T-cell (primary cell): ENCODE data around the gene EWSR1. TPM values are rescaled to one million over a fixed set of nuclear protein-coding genes. Genes with fewer than 3 reads are reported as not detected.

Experiments used
- ATAC-seq, 4 experiments: fragments of 200-7000 bp in 3 of 4; fragments of 150-1000 bp in 1 of 4; cut with Tn5 transposase; replicated peaks in 1 of 4; 1 replicate in 3 of 4; 2 replicates in 1 of 4; pipeline ENCODE4 v1.10.0; 2021; ENCODE audit warnings: moderate library complexity in 3 of 4, mild to moderate bottlenecking in 2 of 4, moderate number of reproducible peaks in 1 of 4
- CTCF ChIA-PET, 2 donors: fragments of 300-600 bp; sonication (Branson Sonifier 250); formaldehyde crosslinking; loops; one replicate each; lab custom pipeline; 2022; ENCODE audit warnings: antibody characterized with exemption in 2 of 2; lab: Charles Lee
- POLR2A ChIA-PET, 2 donors: fragments of 300-600 bp; sonication (Branson Sonifier 250); formaldehyde crosslinking; loops; one replicate each; lab custom pipeline; 2022; ENCODE audit warnings: antibody characterized with exemption in 2 of 2; lab: Charles Lee
- DNase-seq, 35 experiments: peaks; one replicate each; pipeline versions ENCODE4 v3.0.0 to v3.0.0-alpha.2; 2013 to 2023
- H3K27ac ChIP-seq: one replicate; pipeline ENCODE4 v1.5.1; 2013; ENCODE audit warnings: low read length
- H3K27me3 ChIP-seq, 2 experiments: replicated peaks in 1 of 2; 1 replicate in 1 of 2; 2 replicates in 1 of 2; pipeline versions ENCODE4 v1.6.1 to v1.7.0; 2013; ENCODE audit warnings: low read length in 1 of 2, mixed read lengths in 1 of 2; ENCODE audit not compliant: control insufficient read depth in 2 of 2, insufficient read depth in 2 of 2; ENCODE audit errors: extremely low read depth in 1 of 2
- H3K36me3 ChIP-seq, 2 donors: 1 replicate in 1 of 2; 2 replicates in 1 of 2; pipeline versions ENCODE4 v1.6.1 to v1.7.0; 2013; ENCODE audit warnings: low read length in 1 of 2; ENCODE audit not compliant: control insufficient read depth in 2 of 2, insufficient read depth in 1 of 2; ENCODE audit errors: extremely low read depth in 1 of 2
- H3K4me1 ChIP-seq, 2 experiments: 1 replicate in 1 of 2; 2 replicates in 1 of 2; pipeline versions ENCODE4 v1.6.1 to v1.7.0; 2013; ENCODE audit warnings: low read length in 2 of 2, mixed read lengths in 1 of 2; ENCODE audit not compliant: insufficient read depth in 2 of 2, control insufficient read depth in 1 of 2; ENCODE audit errors: extremely low read depth in 1 of 2
- H3K4me3 ChIP-seq, 2 donors: 1 replicate in 1 of 2; 2 replicates in 1 of 2; pipeline versions ENCODE4 v1.5.1 to v1.7.0; 2013; ENCODE audit warnings: mild to moderate bottlenecking in 2 of 2, low read length in 1 of 2, moderate library complexity in 1 of 2; ENCODE audit not compliant: control insufficient read depth in 1 of 2; ENCODE audit errors: extremely low read depth in 1 of 2
- H3K9me3 ChIP-seq: 2 replicates; pipeline ENCODE4 v1.7.0; 2013
- H3K27ac Mint-ChIP-seq, 2 donors: one replicate each; pipeline ENCODE4 v1.8.0; 2020 to 2021; ENCODE audit warnings: mild to moderate bottlenecking in 2 of 2, mixed read lengths in 2 of 2
- H3K27me3 Mint-ChIP-seq, 2 donors: one replicate each; pipeline ENCODE4 v1.8.0; 2021 to 2022; ENCODE audit warnings: mixed read lengths in 2 of 2
- H3K36me3 Mint-ChIP-seq: one replicate; pipeline ENCODE4 v1.8.0; 2021; ENCODE audit warnings: mixed read lengths
- H3K4me1 Mint-ChIP-seq, 3 donors: one replicate each; pipeline ENCODE4 v1.8.0; 2020 to 2022; ENCODE audit warnings: mixed read lengths in 3 of 3, mild to moderate bottlenecking in 1 of 3
- H3K4me3 Mint-ChIP-seq, 3 donors: one replicate each; pipeline ENCODE4 v1.8.0; 2020 to 2022; ENCODE audit warnings: mild to moderate bottlenecking in 3 of 3, mixed read lengths in 3 of 3, moderate library complexity in 3 of 3
- H3K9me3 Mint-ChIP-seq, 3 donors: one replicate each; pipeline ENCODE4 v1.8.0; 2020 to 2022; ENCODE audit warnings: mixed read lengths in 3 of 3
- WGBS: methylation state at CpG from one replicate; pipeline ENCODE4 v1.1.5; 2013; ENCODE audit warnings: missing lambda C conversion rate; ENCODE audit not compliant: insufficient coverage; 5-methylcytosine and 5-hydroxymethylcytosine counted together
- total RNA-seq, 35 experiments: library from RNA in 6 of 35; stranded (reverse) in 6 of 35; fragments of 120-200 nt in 1 of 35; gene quantifications; one replicate each; pipeline versions ENCODE4 v1.2.1 to v1.2.4 and lab custom pipeline; 2013 to 2026

The EWSR1 gene
- total RNA-seq, 5 donors from 2014 or later (not counting 1 experiment from before 2014, with no cell fraction given): 254 to 308 (median 260) TPM

DNA sequence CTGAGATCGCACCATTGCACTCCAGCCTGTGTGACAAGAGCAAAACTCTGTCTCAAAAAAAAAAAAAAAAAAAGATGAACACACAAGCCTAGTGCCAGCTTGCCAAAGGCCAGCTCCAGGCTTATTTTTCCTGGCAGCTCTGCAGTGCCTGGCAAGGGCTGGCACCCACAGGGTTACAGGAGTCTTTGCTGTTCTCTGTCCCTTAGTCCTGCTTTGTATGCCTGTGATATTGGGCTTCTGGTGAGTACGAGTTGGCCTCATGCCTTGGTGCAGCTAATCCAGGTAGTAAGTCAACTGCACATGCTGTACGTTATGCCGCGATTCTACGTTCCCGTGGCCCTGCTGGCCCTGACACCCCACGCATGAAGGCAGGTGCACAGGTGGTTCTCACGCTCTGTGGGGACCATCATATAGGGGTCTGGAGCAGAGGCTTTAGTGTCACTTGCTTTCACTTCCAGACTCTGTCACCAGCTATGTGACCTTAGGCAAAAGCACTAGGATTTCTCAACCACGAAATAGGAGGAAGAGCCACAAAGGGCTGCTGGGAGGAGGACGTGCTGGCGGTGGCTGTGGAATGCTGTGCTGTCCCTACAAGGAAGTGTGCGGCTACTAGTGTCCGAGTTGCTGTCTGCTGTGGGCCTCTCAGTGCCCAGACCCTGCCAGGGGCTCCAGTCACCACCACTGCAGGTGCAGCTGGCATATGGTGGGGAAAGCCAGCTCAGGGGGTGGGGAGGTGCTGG lies 68.9 kb downstream of the EWSR1 start:
- no peaks in the 10 kb centered on the region for H3K27me3 Mint-ChIP-seq
- Histone ChIP-seq H3K9me3 (no peaks in the 10 kb centered on the region), H3K27me3 (no peaks in the 10 kb centered on the region), H3K4me1 (no peaks in the 10 kb centered on the region), H3K4me3 (no peak overlapping the region), H3K27ac (no peak overlapping the region), H3K36me3 (peaks cover 26 to 75% of the 10 kb centered on the region in 2 donors)
- 98% methylated on average over 13 of the region's 14 CpGs for WGBS
- H3K4me1 Mint-ChIP-seq: no peaks in the 10 kb centered on the region
- no peak overlapping the region for H3K27ac Mint-ChIP-seq
- no peak for DNase-seq
- ATAC-seq: no peak
- POLR2A ChIA-PET: no interaction called here
- peaks cover 51% of the 10 kb centered on the region for H3K36me3 Mint-ChIP-seq
- CTCF ChIA-PET: no interaction called here
- H3K9me3 Mint-ChIP-seq: no peaks in the 10 kb centered on the region
- no peak overlapping the region for H3K4me3 Mint-ChIP-seq

DNA sequence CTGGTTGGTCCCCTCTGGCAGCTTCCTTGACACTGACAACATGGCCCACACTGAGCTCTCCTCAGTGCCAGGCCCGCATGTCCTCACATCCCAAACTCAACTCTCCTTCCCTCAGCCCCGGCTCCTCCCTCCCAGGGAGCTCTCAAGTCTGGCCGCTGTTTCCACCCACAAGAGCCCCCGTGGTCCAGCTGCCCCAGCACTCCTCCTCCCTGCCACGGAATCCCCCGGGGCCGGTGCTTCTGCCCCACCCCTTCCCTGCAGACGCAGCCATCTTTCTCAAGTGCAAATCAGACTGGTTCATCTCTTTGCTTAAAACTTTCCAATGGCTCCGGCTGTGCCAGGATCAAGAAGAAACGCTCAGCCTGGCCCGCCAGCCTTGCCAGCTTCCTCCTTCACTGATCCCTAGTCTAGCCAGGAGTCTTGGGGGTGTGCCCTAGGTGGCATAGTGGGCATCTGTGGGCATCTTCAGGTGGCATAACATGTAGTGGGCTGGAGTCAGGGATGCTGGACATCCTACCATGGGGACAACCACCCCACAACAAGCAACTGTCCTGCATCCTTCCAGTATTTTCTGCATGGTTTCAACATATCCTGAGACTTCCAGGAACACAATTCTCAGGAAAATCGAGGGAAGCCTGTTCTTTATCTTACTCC lies 69.7 kb downstream of the EWSR1 start:
- H3K9me3 ChIP-seq: no peaks in the 10 kb centered on the region
- Mint-ChIP-seq H3K9me3 (no peaks in the 10 kb centered on the region), H3K4me3 (no peak overlapping the region), H3K36me3 (peaks cover 57% of the 10 kb centered on the region), H3K4me1 (no peaks in the 10 kb centered on the region), H3K27ac (no peak overlapping the region), H3K27me3 (no peaks in the 10 kb centered on the region)
- no peak overlapping the region for H3K4me3 ChIP-seq
- ChIA-PET POLR2A (no interaction called here), CTCF (no interaction called here)
- ATAC-seq (no peak), DNase-seq (no peak)
- WGBS: 95% methylated on average over 9 of the region's 12 CpGs
- H3K4me1 ChIP-seq: no peaks in the 10 kb centered on the region
- no peaks in the 10 kb centered on the region for H3K27me3 ChIP-seq
- H3K27ac ChIP-seq: no peak overlapping the region
- H3K36me3 ChIP-seq: peaks cover 30 to 78% of the 10 kb centered on the region in 2 donors

DNA sequence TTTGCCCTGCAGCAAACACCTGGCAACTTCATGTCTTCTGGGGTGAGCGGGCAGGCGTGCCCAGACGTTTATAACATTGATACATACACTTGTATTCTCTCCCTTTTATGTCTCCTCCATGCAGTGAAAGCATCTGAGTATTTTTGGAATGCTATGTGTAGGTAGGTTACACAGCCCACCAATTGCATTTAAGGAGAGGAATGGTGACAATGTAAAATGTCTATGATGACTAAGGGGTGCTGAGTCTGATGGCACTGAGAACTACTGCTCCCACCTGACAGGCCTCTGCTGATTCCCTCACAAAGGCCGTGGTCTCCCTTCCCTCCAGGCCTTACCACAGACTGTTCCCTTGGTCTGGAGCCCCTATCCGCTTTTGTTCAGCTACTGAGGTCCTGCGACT lies 70.3 kb downstream of the EWSR1 start:
- no peak for DNase-seq
- Histone ChIP-seq H3K4me1 (no peaks in the 10 kb centered on the region), H3K27ac (no peak overlapping the region), H3K27me3 (no peaks in the 10 kb centered on the region), H3K9me3 (no peaks in the 10 kb centered on the region), H3K36me3 (peaks cover 37 to 78% of the 10 kb centered on the region in 2 donors), H3K4me3 (no peak overlapping the region)
- ChIA-PET POLR2A (no interaction called here), CTCF (no interaction called here)
- Mint-ChIP-seq H3K4me1 (no peaks in the 10 kb centered on the region), H3K36me3 (peaks cover 59% of the 10 kb centered on the region), H3K27me3 (no peaks in the 10 kb centered on the region), H3K9me3 (no peaks in the 10 kb centered on the region), H3K4me3 (no peak overlapping the region), H3K27ac (no peak overlapping the region)
- 97% methylated on average over 3 of the region's 6 CpGs for WGBS
- ATAC-seq: no peak

DNA sequence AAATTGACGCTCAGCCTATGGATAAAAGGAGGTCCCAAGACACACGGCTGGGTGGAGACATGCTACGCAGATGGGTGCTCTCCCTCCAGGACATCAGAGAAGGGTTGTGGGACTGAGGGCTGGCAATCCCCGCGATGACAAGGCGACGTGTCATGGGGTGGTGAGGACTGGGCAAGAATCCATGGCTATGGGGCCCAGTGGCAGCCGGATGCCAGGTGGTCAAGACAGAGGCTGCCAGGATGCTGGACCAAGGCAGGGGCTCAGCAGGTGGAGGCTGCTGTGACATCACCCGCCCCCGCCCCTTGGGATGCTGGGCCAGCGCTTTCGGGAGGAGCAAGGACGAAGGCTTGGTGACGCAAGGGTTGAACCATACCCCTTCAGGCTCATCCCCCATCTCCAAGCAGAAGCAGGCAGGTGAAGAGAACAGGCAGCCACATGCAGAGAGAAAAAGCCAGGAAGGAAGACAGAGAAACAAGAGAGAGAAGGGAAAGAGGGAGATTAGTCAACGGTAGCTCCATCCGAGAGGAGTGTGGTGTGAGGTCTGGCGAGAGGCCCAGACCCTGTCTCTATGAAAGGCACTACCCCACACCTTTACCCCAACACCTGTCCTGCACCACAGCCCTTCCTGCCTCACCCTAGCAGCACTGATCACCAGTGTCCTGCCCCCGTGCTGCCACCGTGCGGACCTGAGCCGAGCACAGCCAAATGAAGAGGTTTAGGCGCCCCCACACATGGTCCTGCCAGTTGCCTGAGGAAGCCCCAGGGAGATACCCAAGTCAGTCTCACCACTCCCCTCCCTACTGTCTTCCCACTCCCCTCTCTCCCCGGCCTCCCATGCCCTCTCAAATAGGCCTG lies 71.5 kb downstream of the EWSR1 start:
- no peaks in the 10 kb centered on the region for H3K4me1 Mint-ChIP-seq
- no peaks in the 10 kb centered on the region for H3K9me3 Mint-ChIP-seq
- ChIA-PET POLR2A (no interaction called here), CTCF (no interaction called here)
- no peak for DNase-seq
- Histone ChIP-seq H3K9me3 (no peaks in the 10 kb centered on the region), H3K27me3 (no peaks in the 10 kb centered on the region), H3K4me1 (no peaks in the 10 kb centered on the region), H3K36me3 (peaks cover 34 to 78% of the 10 kb centered on the region in 2 donors), H3K27ac (no peak overlapping the region), H3K4me3 (no peak overlapping the region)
- H3K4me3 Mint-ChIP-seq: no peak overlapping the region
- H3K36me3 Mint-ChIP-seq: peaks cover 60% of the 10 kb centered on the region
- H3K27me3 Mint-ChIP-seq: no peaks in the 10 kb centered on the region
- no peak overlapping the region for H3K27ac Mint-ChIP-seq
- ATAC-seq: no peak
- WGBS: 97% methylated on average over 15 of the region's 23 CpGs

DNA sequence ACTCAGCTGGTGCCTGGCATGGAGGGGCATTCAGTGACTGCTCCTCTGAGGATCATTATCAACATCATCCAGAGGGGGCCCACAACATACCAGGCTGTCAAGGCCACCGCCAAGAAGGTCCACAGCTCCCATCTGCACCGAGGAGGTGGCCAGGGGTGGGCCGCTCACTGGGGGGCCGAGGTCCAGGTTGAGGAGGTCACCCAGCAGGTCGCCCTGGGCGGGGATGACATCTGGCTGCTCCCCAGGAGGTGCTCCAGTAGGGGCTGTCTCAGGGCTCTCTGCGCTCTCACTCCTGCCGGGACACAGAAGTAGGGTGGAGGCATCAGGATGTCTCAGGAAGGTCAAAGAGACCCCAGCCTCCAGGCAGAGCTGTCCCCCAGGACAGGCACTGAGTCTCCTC lies 72.5 kb downstream of the EWSR1 start:
- no peak overlapping the region for H3K27ac ChIP-seq
- no peak for DNase-seq
- H3K36me3 ChIP-seq: peaks cover 34 to 73% of the 10 kb centered on the region in 2 donors
- H3K4me3 Mint-ChIP-seq: no peak overlapping the region
- H3K27me3 Mint-ChIP-seq: no peaks in the 10 kb centered on the region
- H3K27ac Mint-ChIP-seq: no peak overlapping the region
- no peak for ATAC-seq
- ChIA-PET POLR2A (interaction anchor here in 1 of 2 donors (0.6 kb wide), 1 partner anchor 1932 kb away, joined by 3 read pairs; no protein-coding TSS in a partner anchor), CTCF (no interaction called here)
- WGBS: 95% methylated on average over 8 of the region's 8 CpGs
- H3K9me3 ChIP-seq: no peaks in the 10 kb centered on the region
- H3K27me3 ChIP-seq: no peaks in the 10 kb centered on the region
- H3K9me3 Mint-ChIP-seq: no peaks in the 10 kb centered on the region
- H3K4me1 ChIP-seq: no peaks in the 10 kb centered on the region
- no peak overlapping the region for H3K4me3 ChIP-seq
- H3K4me1 Mint-ChIP-seq: no peaks in the 10 kb centered on the region
- peaks cover 61% of the 10 kb centered on the region for H3K36me3 Mint-ChIP-seq

DNA sequence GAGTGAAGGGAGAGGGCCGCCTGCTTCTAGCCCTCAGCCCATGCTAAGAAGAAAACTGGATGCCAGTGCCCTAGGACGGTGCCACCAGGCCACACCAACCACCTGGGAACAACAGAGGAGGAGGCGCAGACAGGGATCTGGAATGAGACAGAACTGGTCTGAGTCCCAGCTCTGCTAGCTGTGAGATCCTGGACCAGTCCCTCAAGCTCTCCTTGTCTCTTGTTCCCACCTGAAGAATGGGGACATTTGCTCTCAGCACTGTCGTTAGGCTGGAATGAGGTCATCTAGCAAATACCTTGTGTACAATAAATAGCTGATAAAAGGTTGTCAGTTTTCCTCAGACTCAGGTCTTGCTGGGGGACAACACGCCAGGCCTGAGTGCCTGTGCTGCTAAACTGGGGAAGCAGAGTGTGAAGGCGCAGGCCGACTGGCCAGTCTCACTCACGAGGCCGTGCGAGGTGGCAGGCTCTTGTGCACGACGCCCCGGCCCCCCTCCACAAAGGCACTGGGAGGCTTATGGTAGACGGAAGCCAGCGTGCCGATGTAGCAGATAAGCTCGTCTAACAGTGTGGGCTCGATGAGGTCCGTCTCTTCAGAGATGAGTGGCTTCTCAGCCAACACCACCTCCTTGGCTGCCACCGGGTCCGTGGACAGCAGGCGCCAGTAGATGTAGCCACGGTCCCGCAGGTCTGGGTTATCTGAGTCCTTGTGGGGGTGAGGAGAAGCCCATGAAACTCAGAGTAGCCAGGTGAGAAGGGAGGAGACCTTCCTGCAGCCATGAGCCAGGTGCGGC lies 73.2 kb downstream of the EWSR1 start:
- no peak for DNase-seq
- CTCF ChIA-PET: no interaction called here
- Mint-ChIP-seq H3K4me1 (no peaks in the 10 kb centered on the region), H3K36me3 (peaks cover 60% of the 10 kb centered on the region), H3K4me3 (no peak overlapping the region), H3K27me3 (no peaks in the 10 kb centered on the region), H3K9me3 (no peaks in the 10 kb centered on the region), H3K27ac (no peak overlapping the region)
- POLR2A ChIA-PET: interaction anchor here in 1 of 2 donors (0.6 kb wide), 1 partner anchor 1931 kb away, joined by 3 read pairs; no protein-coding TSS in a partner anchor
- Histone ChIP-seq H3K27ac (no peak overlapping the region), H3K36me3 (peaks cover 34 to 74% of the 10 kb centered on the region in 2 donors), H3K4me1 (no peaks in the 10 kb centered on the region), H3K9me3 (no peaks in the 10 kb centered on the region), H3K27me3 (no peaks in the 10 kb centered on the region), H3K4me3 (no peak overlapping the region)
- 97% methylated on average over 17 of the region's 25 CpGs for WGBS
- ATAC-seq: no peak
